Stimulated activated CD8-positive, alpha-beta memory T cell treated with anti-CD3 and anti-CD28 coated beads, Interleukin-15, amount 100 ng/mL, for 4 hours (primary cell): Measurements from ENCODE around the gene FHL1.

Source experiments
- DNase-seq, 2 donors: peaks; one replicate each; pipeline ENCODE4 v3.0.0-alpha.2; 2020; ENCODE audit warnings: low read depth in 2 of 2

The FHL1 gene

GRCh38 chrX:136251041-136251991 lies 104.0 kb downstream of the FHL1 start, which contains the start of gene MAP7D3:
MAP7D3 (minus strand) TSS chrX:136251400; CDS start chrX:136251358, 42 bp downstream.
- peak in 1 of 2 donors; percentile 37 for DNase-seq

GRCh38 chrX:136255541-136255940 lies 108.2 kb downstream of the FHL1 start:
- no peak for DNase-seq

GRCh38 chrX:136256026-136256425 lies 108.7 kb downstream of the FHL1 start:
- no peak for DNase-seq

- no peak for DNase-seq
Measured at GRCh38 chrX:136258951-136259350, 111.6 kb downstream of the FHL1 start.

GRCh38 chrX:136259543-136259942 lies 112.2 kb downstream of the FHL1 start:
- no peak for DNase-seq

- no peak for DNase-seq
Measured at GRCh38 chrX:136260776-136261175, 113.4 kb downstream of the FHL1 start.
